OCI-LY7 (cell line): ENCODE results near the gene MTOR.

ENCODE experiments used
- CTCF ChIP-seq: fragments of 200-600 bp; sonication (generic); conservative IDR thresholded peaks from 2 replicates; pipeline ENCODE4 v1.5.1; 2014; ENCODE audit warnings: mild to moderate bottlenecking, antibody characterized with exemption, low read length, moderate library complexity, mixed read lengths
- EZH2phosphoT487 ChIP-seq: fragments of 200-600 bp; sonication (generic); IDR thresholded peaks from 2 replicates; pipeline ENCODE4 v1.6.1; 2018; ENCODE audit warnings: low read depth, borderline replicate concordance, mild to moderate bottlenecking, mixed run types, antibody characterized with exemption, low read length, moderate library complexity, mixed read lengths

- no peak for TF ChIP-seq CTCF
- TF ChIP-seq EZH2phosphoT487 = no peak
Measured at GRCh38 chr1:11280719-11281376, 18.5 kb upstream of the MTOR start.
